GM10847 (cell line): Measurements from ENCODE around the gene GRAMD1C.

Source experiments
- POLR2A ChIP-seq: IDR thresholded peaks from 2 replicates; pipeline ENCODE4 v1.6.1; 2011; ENCODE audit not compliant: insufficient read length; ENCODE audit errors: extremely low read depth

Gene GRAMD1C

DNA sequence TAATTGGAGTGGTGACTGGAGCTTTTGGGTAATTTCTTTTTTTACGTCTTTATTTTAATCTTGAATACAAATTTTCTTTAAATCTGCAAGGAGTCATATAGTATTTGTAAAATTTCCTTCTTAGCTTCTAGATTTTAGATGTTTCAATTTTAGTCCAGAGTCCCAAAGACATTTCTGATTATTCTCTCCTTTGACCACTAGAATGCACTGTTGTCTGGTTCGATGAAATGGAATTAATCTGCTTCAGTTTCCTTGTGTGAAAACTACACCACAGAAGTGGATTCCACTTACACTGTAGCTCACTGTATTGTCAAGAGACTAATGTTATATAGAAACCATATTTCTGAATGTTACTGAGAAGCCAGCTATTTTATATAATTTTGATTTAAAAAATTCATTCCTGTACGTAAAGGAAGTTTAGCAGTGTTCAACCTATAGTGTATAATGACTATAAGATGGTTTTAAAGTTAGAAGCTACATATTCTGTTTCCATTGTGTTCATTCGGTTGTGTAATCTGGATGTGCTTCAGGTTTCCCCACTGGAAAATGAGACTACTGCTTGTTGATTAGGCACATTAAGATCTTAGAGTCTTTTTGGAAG is 6.1 kb downstream of the GRAMD1C start:
- TF ChIP-seq POLR2A = no peak

GRCh38 chr3:113847247-113847646 is 8.7 kb downstream of the GRAMD1C start:
- no peak for TF ChIP-seq POLR2A

- TF ChIP-seq POLR2A = no peak
Observed at GRCh38 chr3:113847664-113848461, 9.3 kb downstream of the GRAMD1C start.

DNA sequence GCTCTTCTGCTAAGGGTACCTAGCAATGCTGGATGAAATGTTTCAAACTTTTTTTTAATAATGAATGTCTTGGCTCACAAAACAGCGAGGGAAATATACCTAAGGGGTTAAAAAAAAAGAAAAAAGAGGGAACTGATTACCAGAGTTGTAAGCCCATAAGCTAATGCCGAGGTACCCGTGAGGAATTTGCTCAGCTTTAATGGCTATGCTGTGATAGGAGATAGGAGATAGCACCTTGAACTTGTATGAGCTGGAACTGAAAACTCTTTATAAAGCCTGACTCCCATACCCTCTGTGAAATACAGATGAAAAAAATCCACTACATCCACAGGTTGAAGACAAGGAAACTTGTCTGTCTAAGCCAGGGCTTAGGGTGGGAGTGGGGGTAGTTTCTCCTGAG is 13.9 kb downstream of the GRAMD1C start:
- TF ChIP-seq POLR2A = no peak

DNA sequence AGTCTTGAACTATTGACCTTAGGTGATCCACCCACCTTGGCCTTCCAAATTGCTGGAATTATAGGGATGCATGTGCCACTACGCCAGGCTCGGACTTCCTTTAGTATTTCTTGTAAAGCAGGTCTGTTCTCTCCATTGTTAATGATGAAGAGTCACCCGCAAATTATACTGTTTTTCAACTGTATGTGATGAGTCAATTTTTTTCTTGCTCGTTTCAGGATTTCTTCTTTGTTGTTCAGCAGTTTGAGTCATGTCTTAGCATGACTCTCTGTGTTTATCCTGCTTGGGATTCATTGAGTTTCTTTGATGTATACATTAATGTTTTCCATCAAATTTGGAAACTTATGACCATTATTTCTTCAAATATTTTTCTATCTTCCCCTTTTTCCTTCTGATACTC is 28.9 kb downstream of the GRAMD1C start:
- TF ChIP-seq POLR2A = no peak

GRCh38 chr3:113873293-113873692 is 34.7 kb downstream of the GRAMD1C start:
- TF ChIP-seq POLR2A = no peak

DNA sequence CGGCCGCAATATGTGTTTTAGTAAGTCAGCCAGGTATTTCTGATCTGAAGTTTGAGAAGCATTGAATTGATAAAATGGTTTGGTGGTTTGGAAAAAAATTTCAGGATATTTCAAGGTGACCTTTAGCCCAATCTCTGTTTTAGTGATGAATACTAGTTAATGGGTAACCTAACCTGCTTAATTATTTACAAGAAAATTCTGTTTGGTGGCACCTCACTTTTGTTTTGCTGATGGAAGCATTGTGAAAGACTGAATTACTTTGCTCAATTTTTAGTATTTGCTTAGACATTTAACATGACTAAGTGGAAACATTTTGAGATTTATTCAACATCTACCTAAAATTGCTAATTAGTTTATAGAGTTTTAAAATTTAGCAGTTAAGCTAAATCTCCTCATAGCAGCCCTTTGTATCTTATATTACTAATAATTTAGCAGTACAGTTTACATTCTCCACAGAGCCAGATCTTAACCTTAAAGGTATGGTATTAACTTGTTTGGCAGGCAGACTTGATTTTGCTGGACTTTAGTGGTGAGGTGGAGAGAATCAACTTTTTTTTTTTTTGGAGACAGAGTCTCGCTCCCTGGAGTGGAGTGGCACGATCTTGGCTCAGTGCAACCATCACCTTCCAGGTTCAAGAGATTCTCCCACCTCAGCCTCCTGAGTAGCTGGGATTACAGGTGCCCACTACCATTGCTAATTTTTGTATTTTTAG is 35.4 kb downstream of the GRAMD1C start:
- TF ChIP-seq POLR2A = no peak

- TF ChIP-seq POLR2A = no peak
Observed at GRCh38 chr3:113878403-113878802, 39.8 kb downstream of the GRAMD1C start.

DNA sequence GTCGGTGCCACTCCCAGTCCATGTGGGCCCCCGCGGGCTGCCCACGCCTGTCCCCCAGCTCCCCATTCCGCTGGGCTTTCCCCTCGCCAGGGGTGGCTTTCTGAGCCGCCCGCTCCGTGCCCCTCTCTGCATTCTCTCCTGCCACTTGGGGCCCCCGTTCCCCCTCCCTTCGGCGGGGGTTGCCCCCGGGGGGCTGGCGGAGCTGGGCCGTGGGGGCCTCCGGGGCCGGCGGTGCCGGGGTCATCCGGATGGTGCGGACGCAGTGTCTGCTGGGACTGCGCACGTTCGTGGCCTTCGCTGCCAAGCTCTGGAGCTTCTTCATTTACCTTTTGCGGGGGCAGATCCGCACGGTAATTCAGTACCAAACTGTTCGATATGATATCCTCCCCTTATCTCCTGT is 46.5 kb downstream of the GRAMD1C start:
- TF ChIP-seq POLR2A = no peak

DNA sequence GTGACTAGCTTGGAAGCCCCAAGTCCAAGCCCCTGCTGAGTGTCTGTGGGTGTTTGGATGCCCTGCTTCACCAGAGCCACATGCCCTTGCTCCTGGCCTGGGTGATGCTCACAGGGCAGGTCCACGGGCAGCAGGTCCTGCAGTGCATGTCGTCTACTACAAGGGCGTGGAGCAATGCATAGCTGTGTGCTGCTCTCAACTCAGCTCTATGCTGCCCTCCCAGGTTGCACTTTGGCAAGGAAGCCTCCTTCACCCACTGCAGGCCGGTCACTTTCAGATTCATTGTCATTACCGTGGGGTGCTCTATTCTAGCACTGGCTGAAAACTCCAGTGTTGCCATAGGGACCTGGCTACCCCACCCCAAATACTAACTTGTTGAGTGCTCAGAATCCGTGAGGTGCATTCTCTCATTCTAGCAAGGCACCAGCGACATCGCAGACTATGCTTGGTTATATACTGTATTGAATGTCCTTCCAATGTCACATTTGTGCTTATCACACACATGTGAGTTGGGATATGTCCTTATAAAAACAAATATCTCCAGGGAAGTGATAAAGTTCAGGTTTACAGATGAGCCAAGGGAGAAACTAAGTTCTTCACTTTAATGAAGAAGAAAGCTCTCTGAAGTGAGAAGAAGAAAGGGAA is 51.8 kb downstream of the GRAMD1C start:
- no peak for TF ChIP-seq POLR2A

- TF ChIP-seq POLR2A = no peak
Observed at GRCh38 chr3:113894927-113895326, 56.3 kb downstream of the GRAMD1C start.

GRCh38 chr3:113895964-113896363 is 57.4 kb downstream of the GRAMD1C start:
- no peak for TF ChIP-seq POLR2A

DNA sequence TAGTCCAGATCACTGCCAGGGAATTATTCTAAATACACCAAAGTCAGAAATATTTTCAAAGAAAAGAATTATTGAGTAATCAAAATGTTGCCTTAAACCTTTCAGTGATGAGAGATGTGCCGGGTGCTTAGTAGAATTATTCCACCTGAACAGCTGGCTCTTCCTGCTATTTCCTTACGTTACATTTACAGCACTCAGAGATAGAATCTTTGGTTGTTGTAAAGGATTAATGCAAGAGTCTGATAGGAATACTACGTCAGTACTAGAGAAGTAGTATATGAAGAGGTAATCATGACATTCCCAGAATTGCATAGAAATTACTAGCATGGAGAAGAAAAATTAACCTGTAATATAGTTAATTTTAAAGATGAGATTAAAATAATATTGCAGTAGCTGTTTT is 58.3 kb downstream of the GRAMD1C start:
- no peak for TF ChIP-seq POLR2A

- TF ChIP-seq POLR2A = no peak
Observed at GRCh38 chr3:113897373-113897777, 58.8 kb downstream of the GRAMD1C start.

DNA sequence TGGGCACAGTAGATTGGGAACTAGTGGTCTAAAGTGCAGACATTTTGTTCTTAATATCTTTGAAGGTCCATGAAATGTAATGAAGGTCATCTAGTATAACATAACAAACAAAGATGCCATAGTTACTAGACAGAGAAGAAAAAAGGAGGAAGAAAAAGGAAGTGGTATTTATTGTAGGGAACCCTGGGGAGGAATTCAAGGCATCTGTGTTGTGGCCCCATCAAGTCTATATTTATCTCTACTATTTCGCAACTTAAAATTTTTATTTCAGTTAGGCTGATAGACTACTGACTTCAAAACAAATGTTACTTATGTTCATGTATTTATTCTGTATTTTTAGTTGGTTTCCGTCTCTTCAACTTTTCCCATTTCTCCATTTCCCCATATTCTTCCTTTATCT is 60.3 kb downstream of the GRAMD1C start:
- no peak for TF ChIP-seq POLR2A
